Esophagus squamous epithelium (tissue), 4 donors: ENCODE results near the gene GBA2.

ENCODE experiments used
- POLR2A ChIP-seq, 4 donors: fragments of 450-650 bp; IDR thresholded peaks; one replicate each; pipeline ENCODE4 v1.6.1; 2017; ENCODE audit warnings: antibody characterized with exemption in 4 of 4, mild to moderate bottlenecking in 4 of 4, moderate library complexity in 3 of 4
- TF ChIP-seq, protein P1 (sequence below), 6 experiments: fragments of 450-650 bp in 4 of 6; fragments of 200-600 bp in 2 of 6; sonication (generic) in 2 of 6; IDR thresholded peaks; one replicate each; pipeline ENCODE4 v1.5.1; 2016 to 2019; ENCODE audit warnings: antibody characterized with exemption in 6 of 6, mild to moderate bottlenecking in 4 of 6, moderate library complexity in 4 of 6

GRCh38 chr9:35702696-35703095 lies 46.3 kb downstream of the GBA2 start:
- TF ChIP-seq, protein P1, sequence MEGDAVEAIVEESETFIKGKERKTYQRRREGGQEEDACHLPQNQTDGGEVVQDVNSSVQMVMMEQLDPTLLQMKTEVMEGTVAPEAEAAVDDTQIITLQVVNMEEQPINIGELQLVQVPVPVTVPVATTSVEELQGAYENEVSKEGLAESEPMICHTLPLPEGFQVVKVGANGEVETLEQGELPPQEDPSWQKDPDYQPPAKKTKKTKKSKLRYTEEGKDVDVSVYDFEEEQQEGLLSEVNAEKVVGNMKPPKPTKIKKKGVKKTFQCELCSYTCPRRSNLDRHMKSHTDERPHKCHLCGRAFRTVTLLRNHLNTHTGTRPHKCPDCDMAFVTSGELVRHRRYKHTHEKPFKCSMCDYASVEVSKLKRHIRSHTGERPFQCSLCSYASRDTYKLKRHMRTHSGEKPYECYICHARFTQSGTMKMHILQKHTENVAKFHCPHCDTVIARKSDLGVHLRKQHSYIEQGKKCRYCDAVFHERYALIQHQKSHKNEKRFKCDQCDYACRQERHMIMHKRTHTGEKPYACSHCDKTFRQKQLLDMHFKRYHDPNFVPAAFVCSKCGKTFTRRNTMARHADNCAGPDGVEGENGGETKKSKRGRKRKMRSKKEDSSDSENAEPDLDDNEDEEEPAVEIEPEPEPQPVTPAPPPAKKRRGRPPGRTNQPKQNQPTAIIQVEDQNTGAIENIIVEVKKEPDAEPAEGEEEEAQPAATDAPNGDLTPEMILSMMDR (IDR thresholded peaks at IDR 0.05) = no peak
- no peak for TF ChIP-seq POLR2A (IDR thresholded peaks at IDR 0.05)
